Mammary epithelial cell (primary cell): Measurements from ENCODE around the gene TSPAN7.

Experiments
- EZH2 ChIP-seq: IDR thresholded peaks from 2 replicates; pipeline ENCODE4 v1.6.1; 2012; ENCODE audit warnings: low read length, inconsistent platforms, borderline replicate concordance
- TF ChIP-seq, protein P1 (sequence below), 2 donors: IDR thresholded peaks in 1 of 2; conservative IDR thresholded peaks in 1 of 2; 2 replicates each; pipeline ENCODE4 v1.5.1; 2011 to 2012; ENCODE audit warnings: inconsistent platforms in 2 of 2, low read length in 2 of 2, mild to moderate bottlenecking in 2 of 2, control low read depth in 1 of 2, low read depth in 1 of 2; ENCODE audit not compliant: insufficient read depth in 1 of 2; ENCODE audit errors: extremely low read depth in 1 of 2

- TF ChIP-seq, protein P1, sequence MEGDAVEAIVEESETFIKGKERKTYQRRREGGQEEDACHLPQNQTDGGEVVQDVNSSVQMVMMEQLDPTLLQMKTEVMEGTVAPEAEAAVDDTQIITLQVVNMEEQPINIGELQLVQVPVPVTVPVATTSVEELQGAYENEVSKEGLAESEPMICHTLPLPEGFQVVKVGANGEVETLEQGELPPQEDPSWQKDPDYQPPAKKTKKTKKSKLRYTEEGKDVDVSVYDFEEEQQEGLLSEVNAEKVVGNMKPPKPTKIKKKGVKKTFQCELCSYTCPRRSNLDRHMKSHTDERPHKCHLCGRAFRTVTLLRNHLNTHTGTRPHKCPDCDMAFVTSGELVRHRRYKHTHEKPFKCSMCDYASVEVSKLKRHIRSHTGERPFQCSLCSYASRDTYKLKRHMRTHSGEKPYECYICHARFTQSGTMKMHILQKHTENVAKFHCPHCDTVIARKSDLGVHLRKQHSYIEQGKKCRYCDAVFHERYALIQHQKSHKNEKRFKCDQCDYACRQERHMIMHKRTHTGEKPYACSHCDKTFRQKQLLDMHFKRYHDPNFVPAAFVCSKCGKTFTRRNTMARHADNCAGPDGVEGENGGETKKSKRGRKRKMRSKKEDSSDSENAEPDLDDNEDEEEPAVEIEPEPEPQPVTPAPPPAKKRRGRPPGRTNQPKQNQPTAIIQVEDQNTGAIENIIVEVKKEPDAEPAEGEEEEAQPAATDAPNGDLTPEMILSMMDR (conservative IDR thresholded peaks at IDR 0.05 in 1 of 2, IDR thresholded peaks at IDR 0.05 in 1 of 2; ENCODE audit: extremely low read depth in 1 of 2, insufficient read depth in 1 of 2, low read depth in 1 of 2, low read length in 2 of 2) = no peak
- TF ChIP-seq EZH2 = no peak
Measured at GRCh38 chrX:38651625-38652601, 90.6 kb downstream of the TSPAN7 start.
